ENCODE results near the gene BCL2. TPM values are rescaled to one million over a fixed set of nuclear protein-coding genes. Genes with fewer than 3 reads are reported as not detected.

Gene BCL2
- total RNA-seq, 1 experiment from 2014 or later, result 1.3 TPM

- H3K9me3 ChIP-seq (ENCODE audit: control insufficient read depth, low read depth, low read length), result no peaks in the 10 kb centered on the region
- Mint-ChIP-seq H3K27ac (no peak overlapping the region), H3K4me3 (no peak overlapping the region), H3K27me3 (ENCODE audit: low read depth) (no peaks in the 10 kb centered on the region; the same call in none of the 2 replicates), H3K4me1 (peaks cover 0 to 7% of the 10 kb centered on the region in 2 experiments; a peak in 1 of 4 replicates), H3K9me3 (no peaks in the 10 kb centered on the region; a peak in 1 of 5 replicates), H3K36me3 (ENCODE audit: insufficient read depth in 1 of 3, low read depth in 3 of 3) (no peaks in the 10 kb centered on the region)
- no peak overlapping the region for H3K4ac ChIP-seq (ENCODE audit: low read depth, low read length)
- no peak overlapping the region for H2BK12ac ChIP-seq (ENCODE audit: insufficient read length, low read depth, low read length)
- no peak overlapping the region for H4K91ac ChIP-seq (ENCODE audit: insufficient read length, low read depth, low read length)
- no peak overlapping the region for H3T11ph ChIP-seq (ENCODE audit: low read length)
- H3K56ac ChIP-seq (ENCODE audit: insufficient read length, low read depth, low read length), result no peak overlapping the region
- H2AFZ ChIP-seq (ENCODE audit: low read length), result no peak overlapping the region
- no peaks in the 10 kb centered on the region for H4K20me1 ChIP-seq (ENCODE audit: control insufficient read depth, insufficient read depth, insufficient read length)
- H4K8ac ChIP-seq (replicated peaks; ENCODE audit: insufficient read length, low read depth, low read length), result no peak overlapping the region
- no peaks in the 10 kb centered on the region for H3K79me1 ChIP-seq (ENCODE audit: insufficient read depth, low read depth, low read length, poor library complexity, severe bottlenecking)
- no peak overlapping the region for H2BK15ac ChIP-seq (ENCODE audit: low read depth, low read length)
- H3K14ac ChIP-seq (ENCODE audit: insufficient read depth, low read length), result no peak overlapping the region
- no peak overlapping the region for H2AK5ac ChIP-seq (ENCODE audit: insufficient read length, low read length)
- no peak overlapping the region for H3K27ac ChIP-seq (ENCODE audit: insufficient read length, low read depth, low read length)
- no peaks in the 10 kb centered on the region for H3K27me3 ChIP-seq (ENCODE audit: insufficient read depth, low read length)
- no peak overlapping the region for H3K18ac ChIP-seq (ENCODE audit: insufficient read length, low read depth, low read length)
- no peak overlapping the region for H2BK120ac ChIP-seq (ENCODE audit: low read depth, low read length, poor library complexity, severe bottlenecking)
- no peaks in the 10 kb centered on the region for H3K79me2 ChIP-seq (ENCODE audit: insufficient read depth, low read length)
- H3K4me2 ChIP-seq (ENCODE audit: insufficient read depth, insufficient read length, low read length), result no peak overlapping the region
- no peak overlapping the region for H4K5ac ChIP-seq (ENCODE audit: insufficient read length, low read depth, low read length)
- no peak for DNase-seq
- H3K23me2 ChIP-seq (ENCODE audit: insufficient read length, low read depth, low read length, poor library complexity, severe bottlenecking), result no peaks in the 10 kb centered on the region
- no peaks in the 10 kb centered on the region for H3K4me1 ChIP-seq (ENCODE audit: insufficient read depth, low read length)
- no peak overlapping the region for H3K23ac ChIP-seq (ENCODE audit: insufficient read length, low read depth, low read length)
- H3K9ac ChIP-seq (ENCODE audit: extremely low read depth, insufficient read length, low read length), result no peak overlapping the region
- no peak for TF ChIP-seq CTCF (conservative IDR thresholded peaks at IDR 0.05)
- no peak overlapping the region for H2BK5ac ChIP-seq (ENCODE audit: insufficient read length, low read length)
- no peak overlapping the region for H2BK20ac ChIP-seq (ENCODE audit: low read depth, low read length, poor library complexity, severe bottlenecking)
These were observed 36.8 kb downstream of the BCL2 start for GRCh38 chr18:63282793-63283192.

Data from H9 (cell line).